ENCODE results near the gene BEST2.
"Not testable (repeated sequence)": the region's sequence is repeated elsewhere in the genome, so short reads cannot be mapped to it uniquely, and the experiment has no call there.

BEST2 gene

DNA sequence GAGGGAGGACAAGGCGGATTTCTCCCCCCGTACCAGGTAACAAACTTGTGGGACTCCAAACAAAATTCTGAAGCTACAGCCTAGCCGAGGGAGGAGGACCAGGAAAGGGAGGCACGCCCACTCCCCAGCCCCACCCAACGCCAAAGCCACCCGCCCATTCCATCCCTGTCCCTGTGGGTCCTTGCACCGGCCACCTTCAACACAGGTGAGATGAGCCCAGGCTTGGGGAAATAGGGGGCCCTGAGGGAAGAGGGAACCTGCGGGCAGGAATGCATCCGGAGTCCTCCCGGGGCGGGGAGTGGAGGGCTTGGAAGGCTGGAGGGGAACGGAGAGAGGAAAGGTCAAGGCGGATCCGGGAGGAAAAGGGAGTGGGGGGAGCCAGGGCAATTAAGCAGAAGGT is at the start of gene BEST2:
Gene BEST2 (plus strand): TSS at position 157 of the 400 bp plus-strand sequence. CDS start 802 bp downstream, outside the sequence.
- no peak for DNase-seq

DNA sequence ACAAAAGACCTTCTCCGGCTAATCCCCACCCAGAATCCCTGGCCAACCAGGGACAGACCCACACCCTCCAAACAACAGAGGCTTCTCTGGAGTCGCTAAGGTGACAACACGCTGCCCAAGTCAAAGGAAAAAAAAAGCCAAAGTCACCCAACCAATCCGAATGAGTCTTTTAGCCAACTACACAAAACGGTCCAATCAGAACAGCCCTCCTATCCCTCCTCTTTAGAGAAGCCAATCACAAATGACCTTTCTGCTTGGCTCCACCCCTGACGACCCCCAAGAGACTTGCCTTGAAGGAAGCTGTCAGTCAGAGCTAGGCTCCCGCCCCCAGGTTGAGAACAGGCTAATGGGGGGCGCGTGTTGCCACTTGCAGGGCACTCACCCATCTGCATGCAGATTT is 48.5 kb upstream of the BEST2 start:
- no peak for DNase-seq

- no peak for DNase-seq
These were observed 46.4 kb upstream of the BEST2 start for GRCh38 chr19:12705169-12705568.

GRCh38 chr19:12705654-12706331 is 45.8 kb upstream of the BEST2 start:
- no peak for DNase-seq

GRCh38 chr19:12706332-12706718 is 45.3 kb upstream of the BEST2 start:
- no peak for DNase-seq

- DNase-seq = no peak
These were observed 43.0 kb upstream of the BEST2 start for GRCh38 chr19:12708641-12709040.

DNA sequence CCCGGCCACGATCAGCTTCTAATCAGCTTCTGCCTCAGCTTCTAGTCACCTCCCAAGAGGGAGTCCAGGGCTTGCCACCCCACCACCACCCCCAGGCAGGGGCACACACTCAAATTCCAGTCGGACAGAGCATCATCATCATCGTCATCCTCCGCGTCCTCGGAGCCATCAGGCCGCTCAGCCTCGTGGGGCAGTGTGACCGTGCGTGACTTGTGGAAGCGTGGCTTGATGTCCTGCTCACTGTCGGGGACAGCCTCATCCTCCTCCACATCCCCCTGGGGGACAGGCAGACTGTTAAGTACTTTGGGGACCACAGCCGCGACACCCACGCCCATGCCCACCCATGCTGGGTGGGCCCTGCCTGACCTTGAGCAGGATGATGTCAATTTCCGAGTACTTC is 40.4 kb upstream of the BEST2 start:
- DNase-seq = no peak

GRCh38 chr19:12712077-12712476 is 39.5 kb upstream of the BEST2 start:
- not testable (repeated sequence) for DNase-seq

GRCh38 chr19:12713304-12713703 is 38.3 kb upstream of the BEST2 start:
- not testable (repeated sequence) for DNase-seq

DNA sequence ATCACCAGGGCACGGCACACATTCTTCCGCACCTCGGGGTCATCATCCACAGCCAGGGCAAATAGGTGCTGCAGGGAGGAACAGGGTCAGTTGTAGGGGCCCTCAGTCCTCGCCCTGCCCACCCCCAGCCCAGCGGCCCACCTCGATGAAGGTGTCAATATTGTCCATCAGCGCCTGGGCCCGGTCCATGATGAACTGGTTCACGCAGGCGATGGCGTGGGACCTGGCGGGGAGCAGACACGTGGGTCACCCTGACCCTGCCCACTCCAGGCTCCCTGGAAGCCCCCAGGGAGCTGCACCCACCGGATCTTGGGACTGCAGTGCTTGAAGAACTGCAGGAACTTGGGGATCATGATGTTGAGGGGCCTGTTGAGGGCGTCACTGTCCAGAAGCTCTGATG is 36.5 kb upstream of the BEST2 start:
- DNase-seq = no peak

DNA sequence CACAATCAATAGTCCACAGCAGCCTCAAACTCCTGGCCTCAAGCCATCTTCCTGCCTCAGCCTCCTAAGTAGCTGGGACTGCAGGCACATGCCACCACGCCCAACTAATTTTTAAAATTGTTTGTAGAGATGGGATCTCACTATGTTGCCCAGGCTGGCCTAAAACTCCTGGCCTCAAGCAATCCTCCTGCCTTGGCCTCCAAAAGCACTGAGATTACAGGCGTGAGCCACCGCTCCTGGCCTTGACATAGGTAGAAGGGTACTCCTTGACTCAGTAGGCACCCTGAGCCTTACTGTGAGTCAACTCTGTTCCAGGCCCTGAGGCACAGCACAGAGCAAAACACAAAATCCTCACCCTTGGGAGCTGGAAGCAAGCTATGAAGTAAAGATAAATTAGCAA is 35.7 kb upstream of the BEST2 start:
- DNase-seq = no peak

DNA sequence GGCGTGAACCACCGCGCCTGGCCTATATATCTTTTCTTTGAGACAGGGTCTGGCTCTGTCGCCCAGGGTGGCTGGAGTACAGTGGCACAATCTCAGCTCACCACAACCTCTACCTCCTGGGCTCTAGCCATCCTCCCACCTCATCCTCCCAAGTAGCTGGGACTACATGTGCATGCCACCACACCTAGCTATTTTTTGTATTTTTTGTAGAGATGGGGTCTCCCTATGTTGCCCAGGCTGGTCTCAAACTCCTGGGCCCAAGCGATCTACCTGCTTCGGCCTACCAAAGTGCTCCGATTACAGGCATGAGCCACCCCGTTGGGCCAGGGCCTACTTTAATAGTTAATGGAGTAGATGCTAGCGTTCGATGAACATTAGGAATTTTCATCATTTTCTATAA is 31.3 kb upstream of the BEST2 start:
- no peak for DNase-seq

DNA sequence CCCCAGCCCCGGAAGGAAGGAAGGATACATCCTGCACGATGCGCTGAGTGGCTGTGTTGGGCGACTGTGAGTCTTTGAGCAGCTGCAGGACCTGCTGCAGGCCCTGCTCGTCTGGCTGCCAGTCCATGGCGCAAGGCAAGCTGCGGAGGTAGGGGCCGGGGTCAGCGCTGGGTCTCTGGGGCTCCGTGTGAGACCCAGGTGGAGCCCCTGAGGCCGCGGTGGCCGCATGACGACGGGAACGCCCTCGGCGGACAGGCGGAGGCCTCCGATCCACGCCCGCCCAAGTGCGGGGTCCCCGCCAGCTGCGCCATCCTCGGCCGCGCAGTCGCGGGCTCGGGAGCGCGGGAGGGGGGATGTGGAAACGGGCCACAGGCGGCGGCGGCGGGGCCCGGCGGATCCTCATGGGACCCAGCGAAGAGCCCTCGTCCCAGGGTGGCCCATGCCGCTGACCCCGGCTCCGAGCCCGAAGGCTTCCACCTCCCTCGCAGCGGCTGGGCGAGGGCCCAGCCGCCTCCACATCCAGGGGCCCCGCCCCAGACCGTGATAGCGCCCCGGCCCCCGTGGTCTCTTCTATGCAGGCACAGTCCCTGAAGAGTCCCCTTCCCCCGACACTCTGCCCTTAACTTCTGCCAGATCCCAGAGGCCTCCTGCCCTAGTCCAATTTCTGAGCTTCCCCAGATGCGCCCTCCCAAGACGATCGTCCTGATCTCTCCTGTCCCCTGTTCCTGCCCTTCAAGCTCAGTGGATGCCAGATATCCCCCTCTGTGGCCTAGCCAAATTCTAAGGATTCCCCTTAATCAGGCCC is 30.5 kb upstream of the BEST2 start:
- no peak for DNase-seq

GRCh38 chr19:12721656-12722565 is 29.7 kb upstream of the BEST2 start:
- peak; percentile 39 for DNase-seq

GRCh38 chr19:12722566-12723380 is 28.8 kb upstream of the BEST2 start:
- peak; percentile 95 for DNase-seq

GRCh38 chr19:12723381-12723640 is 28.3 kb upstream of the BEST2 start:
- DNase-seq = no peak

DNA sequence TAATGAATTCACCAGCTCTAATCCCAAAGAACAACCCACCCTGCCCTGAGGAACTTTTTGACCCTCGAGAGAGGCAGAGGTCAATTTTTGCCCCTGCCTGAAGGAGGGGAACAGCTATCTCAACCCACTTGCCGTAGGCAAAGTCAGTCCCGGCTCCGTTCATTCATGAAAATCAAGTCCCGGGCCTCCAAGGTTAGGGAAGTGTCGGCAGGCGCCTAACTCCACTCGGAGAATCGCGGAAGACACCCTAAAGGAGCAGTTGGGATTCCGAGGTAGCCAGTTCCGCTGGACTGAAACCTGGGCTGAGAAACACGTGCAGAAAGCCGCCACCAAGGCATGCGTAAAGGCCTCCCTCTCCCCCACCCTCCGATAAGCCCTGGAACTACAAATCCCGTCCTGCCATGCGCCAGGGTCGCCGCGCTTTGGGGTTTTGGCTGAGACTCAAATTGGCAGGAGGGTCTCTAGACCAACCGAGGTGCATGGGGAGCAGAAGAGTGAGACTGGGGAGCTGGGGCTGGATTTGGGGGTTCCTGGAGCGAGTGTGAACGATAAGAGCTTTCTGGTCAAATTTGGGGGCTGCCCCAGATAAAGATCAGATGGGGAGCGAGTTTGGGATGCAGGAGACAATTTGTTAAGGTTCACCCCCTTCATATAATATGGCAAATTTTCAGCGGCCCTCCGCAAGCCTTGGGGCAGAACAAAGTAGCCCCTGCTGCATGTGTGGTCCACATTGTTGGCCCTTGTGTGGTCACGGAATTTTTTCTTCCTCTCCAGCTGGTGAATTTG is 27.8 kb upstream of the BEST2 start, which contains the start of gene TNPO2:
Gene TNPO2 (minus strand): TSS at position 292 of the 786 bp plus-strand sequence. CDS start 2,955 bp downstream, outside the sequence.
- peak; percentile 71 for DNase-seq

GRCh38 chr19:12725612-12726011 is 26.0 kb upstream of the BEST2 start:
- DNase-seq = not testable (repeated sequence)

- DNase-seq = no peak
These were observed 24.6 kb upstream of the BEST2 start for GRCh38 chr19:12726988-12727316.

GRCh38 chr19:12727745-12728433 is 23.7 kb upstream of the BEST2 start:
- DNase-seq = no peak

DNA sequence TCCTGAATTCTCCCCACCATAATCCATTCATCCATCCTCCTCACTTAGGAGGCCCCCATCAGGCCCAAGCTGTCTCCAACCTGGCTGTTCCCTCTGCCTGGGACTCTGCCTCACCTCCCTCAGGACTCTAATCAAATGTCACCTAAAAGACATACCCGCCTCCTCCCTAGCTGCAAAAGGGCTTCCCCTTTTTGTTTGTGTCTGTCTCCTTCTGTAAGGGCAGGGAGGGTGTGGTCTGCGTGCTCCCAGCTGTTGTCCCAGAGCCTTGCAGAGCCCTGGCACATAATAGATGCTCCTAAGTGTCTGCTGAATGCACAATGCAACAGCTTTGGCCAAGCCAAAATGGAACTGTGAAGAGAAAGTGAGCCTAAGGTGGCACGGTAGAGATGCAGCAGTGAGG is 21.5 kb upstream of the BEST2 start:
- no peak for DNase-seq

Measured in stimulated activated naive CD4-positive, alpha-beta T cell treated with Interleukin-2 at 50 U/mL for 16 hours (primary cell).